Fibroblast of pulmonary artery (primary cell): ENCODE measurements around the gene KIF4B.

Experiments
- DNase-seq: peaks from one replicate; pipeline ENCODE4 v3.0.0-alpha.2; 2010; ENCODE audit warnings: low read depth
- H3K4me3 ChIP-seq: replicated peaks from 2 replicates; pipeline ENCODE4 v1.5.1; 2011; ENCODE audit warnings: low read depth, mild to moderate bottlenecking, control low read depth, low read length, moderate library complexity
- TF ChIP-seq, protein P1 (sequence below): IDR thresholded peaks from 2 replicates; pipeline ENCODE4 v1.5.1; 2011; ENCODE audit warnings: mild to moderate bottlenecking, control low read depth, low read length, inconsistent platforms; ENCODE audit errors: missing control alignments

The KIF4B gene

DNA sequence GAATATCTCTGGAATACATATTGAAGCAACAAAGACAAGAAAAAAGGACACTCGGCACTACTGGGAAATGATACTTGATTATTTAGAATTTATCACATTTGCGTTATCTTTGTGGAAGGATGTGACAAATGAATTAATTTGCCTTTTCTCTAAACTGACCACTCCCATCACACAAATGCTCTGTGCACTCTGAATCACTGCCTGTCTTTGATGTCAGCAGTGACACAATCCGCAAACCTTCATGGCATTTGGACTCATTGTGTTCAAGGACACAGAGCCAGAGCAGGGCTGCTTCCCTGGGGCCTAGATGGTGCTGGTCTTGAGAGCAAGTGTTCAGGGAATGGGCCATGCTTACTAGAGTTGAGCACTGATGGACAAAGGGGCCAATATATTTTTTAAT lies 4.9 kb upstream of the KIF4B start:
- DNase-seq = peak; percentile 18
- TF ChIP-seq, protein P1, sequence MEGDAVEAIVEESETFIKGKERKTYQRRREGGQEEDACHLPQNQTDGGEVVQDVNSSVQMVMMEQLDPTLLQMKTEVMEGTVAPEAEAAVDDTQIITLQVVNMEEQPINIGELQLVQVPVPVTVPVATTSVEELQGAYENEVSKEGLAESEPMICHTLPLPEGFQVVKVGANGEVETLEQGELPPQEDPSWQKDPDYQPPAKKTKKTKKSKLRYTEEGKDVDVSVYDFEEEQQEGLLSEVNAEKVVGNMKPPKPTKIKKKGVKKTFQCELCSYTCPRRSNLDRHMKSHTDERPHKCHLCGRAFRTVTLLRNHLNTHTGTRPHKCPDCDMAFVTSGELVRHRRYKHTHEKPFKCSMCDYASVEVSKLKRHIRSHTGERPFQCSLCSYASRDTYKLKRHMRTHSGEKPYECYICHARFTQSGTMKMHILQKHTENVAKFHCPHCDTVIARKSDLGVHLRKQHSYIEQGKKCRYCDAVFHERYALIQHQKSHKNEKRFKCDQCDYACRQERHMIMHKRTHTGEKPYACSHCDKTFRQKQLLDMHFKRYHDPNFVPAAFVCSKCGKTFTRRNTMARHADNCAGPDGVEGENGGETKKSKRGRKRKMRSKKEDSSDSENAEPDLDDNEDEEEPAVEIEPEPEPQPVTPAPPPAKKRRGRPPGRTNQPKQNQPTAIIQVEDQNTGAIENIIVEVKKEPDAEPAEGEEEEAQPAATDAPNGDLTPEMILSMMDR = no peak

DNA sequence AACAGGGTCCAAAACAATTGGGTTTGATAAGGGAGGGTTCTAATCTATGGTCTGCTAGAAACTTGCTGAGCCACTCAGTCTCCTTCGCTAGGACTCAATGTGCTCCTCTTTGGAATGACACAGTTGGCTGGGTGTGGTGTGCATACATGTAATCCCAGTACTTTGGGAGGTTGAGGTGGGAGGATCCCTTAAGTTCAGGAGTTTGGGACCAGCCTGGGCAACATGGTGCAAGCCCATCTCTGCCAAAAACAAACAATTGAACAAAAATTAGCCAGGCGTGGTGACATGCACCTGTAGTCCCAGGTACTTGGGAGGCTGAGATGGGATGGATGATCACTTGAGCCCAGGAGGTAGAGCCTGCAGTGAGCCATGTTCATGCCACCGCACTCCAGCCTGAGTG lies 2.7 kb upstream of the KIF4B start:
- H3K4me3 ChIP-seq = no peak overlapping the region
- TF ChIP-seq, protein P1 = no peak
- no peak for DNase-seq

More for the DNA sequence above, 4.9 kb upstream of the KIF4B start:
- H3K4me3 ChIP-seq = no peak overlapping the region

- no peak for DNase-seq
- TF ChIP-seq, protein P1 = no peak
- no peak overlapping the region for H3K4me3 ChIP-seq
These were observed 1.7 kb downstream of the KIF4B start for GRCh38 chr5:155015239-155015638.

- TF ChIP-seq, protein P1 = no peak
- no peak overlapping the region for H3K4me3 ChIP-seq
- DNase-seq = no peak
These were observed 4.1 kb downstream of the KIF4B start for GRCh38 chr5:155017610-155018009.

DNA sequence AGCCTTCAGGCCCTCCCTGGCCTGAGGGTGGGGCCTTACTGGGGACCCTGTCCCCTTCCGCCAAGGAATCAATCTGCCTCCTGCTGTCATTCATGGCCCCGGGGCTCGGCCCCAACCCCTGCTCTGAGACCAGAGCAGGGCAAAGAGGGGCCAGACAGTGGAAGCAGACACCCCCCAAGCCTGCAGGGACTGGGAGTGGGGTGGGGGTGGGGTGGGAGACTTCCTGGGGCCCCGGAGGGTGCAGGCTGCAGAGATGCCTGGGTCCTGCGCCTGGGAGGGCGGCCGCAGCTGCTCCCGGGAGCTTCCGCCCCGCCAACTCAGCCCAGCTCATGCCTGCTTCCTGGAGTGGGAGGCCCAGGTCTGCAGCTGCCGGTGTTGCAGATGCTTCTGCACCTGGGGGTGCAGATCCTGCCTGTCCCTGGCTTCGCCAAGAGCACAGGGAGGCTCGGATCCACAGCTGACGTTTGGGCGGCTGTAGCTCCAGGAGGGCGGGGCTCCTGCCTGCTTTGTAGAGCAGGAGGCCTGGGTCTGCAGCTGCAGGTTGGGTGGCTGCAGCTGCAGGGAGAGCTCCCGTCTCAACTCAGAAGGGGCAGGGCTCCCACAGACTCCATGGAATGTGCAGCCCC lies 6.2 kb downstream of the KIF4B start:
- TF ChIP-seq, protein P1 = no peak
- no peak for DNase-seq
- no peak overlapping the region for H3K4me3 ChIP-seq

GRCh38 chr5:155021842-155022241 lies 8.3 kb downstream of the KIF4B start:
- TF ChIP-seq, protein P1 = no peak
- no peak overlapping the region for H3K4me3 ChIP-seq

DNA sequence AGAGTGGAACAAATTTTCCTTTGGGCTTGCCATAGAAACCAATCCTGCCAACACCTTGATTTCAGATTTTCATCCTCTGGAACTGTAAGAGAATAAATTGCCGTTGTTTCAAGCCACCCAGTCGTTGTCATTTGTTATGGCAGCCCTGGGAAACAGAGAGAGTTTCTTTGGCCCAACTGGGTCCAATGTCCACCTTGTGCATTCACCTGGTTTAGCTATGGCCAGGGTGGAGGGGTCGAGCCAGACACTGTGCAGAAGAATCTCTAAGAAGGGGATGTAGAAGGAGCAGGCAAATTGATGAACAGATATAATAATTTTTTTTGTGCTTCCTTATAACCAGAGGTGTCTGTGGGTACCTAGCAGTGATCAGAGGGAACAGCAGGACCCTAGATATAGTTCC lies 9.8 kb downstream of the KIF4B start:
- no peak overlapping the region for H3K4me3 ChIP-seq
- TF ChIP-seq, protein P1 = no peak
- DNase-seq = no peak

More at GRCh38 chr5:155021842-155022241, 8.3 kb downstream of the KIF4B start:
- no peak for DNase-seq
